Stimulated activated CD8-positive, alpha-beta memory T cell treated with anti-CD3 and anti-CD28 coated beads, Interleukin-2, amount 100 ng/mL, for 48 hours (primary cell): ENCODE results near the gene GGT6.
"Not testable (repeated sequence)": the region's sequence is repeated elsewhere in the genome, so short reads cannot be mapped to it uniquely, and the experiment has no call there.

Experiments used
- DNase-seq, 2 donors: peaks; one replicate each; pipeline ENCODE4 v3.0.0-alpha.2; 2020; ENCODE audit warnings: low read depth in 2 of 2

The GGT6 gene, protein sequence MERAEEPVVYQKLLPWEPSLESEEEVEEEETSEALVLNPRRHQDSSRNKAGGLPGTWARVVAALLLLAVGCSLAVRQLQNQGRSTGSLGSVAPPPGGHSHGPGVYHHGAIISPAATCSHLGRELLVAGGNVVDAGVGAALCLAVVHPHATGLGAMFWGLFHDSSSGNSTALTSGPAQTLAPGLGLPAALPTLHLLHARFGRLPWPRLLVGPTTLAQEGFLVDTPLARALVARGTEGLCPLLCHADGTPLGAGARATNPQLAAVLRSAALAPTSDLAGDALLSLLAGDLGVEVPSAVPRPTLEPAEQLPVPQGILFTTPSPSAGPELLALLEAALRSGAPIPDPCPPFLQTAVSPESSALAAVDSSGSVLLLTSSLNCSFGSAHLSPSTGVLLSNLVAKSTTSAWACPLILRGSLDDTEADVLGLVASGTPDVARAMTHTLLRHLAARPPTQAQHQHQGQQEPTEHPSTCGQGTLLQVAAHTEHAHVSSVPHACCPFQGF

GRCh38 chr17:4560421-4560820 lies at the start of gene GGT6:
Gene GGT6, minus strand, starts transcription at chr17:4560577. Its CDS starts 56 bp downstream, at chr17:4560521.
- DNase-seq = no peak

GRCh38 chr17:4610162-4610561 lies 49.8 kb upstream of the GGT6 start:
- no peak for DNase-seq

DNA sequence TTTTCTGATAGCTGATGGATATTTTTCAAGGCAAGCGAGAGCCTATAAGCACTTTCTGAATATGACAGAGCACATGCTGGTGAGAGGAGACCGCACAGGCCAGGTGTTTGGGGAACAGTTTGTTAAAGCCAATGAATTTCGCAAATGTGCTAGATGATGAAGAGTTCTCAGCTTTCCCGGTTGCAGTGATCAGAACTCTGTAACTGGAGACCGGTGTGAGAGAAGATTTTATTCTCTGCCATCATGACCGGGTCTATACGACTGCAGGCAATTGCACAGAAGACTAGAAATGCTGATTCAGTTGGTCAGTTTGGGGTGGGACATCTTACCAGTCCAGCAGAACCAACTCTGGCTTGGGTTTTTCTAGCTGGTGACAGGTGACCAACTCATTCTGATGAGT lies 49.4 kb upstream of the GGT6 start:
- DNase-seq = no peak

GRCh38 chr17:4607773-4608187 lies 47.4 kb upstream of the GGT6 start:
- no peak for DNase-seq

GRCh38 chr17:4607261-4607741 lies 46.9 kb upstream of the GGT6 start:
- DNase-seq = no peak

GRCh38 chr17:4605826-4606225 lies 45.4 kb upstream of the GGT6 start:
- DNase-seq = no peak

DNA sequence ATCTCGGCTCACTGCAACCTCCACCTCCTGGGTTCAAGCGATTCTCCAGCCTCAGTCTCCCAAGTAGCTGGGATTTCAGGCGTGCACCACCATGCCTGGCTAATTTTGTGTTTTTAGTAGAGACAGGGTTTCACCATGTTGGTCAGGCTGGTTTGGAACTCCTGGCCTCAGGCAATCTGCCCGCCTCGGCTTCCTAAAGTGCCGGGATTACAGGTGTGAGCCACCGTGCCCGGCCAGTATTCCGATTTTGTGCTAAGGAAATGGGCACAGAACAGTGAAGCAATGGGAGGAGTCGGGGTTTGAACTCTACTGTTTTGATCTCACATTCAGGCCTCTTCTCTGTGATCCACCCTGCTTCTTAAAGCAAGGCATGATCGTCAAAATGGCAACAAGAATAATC lies 44.4 kb upstream of the GGT6 start:
- not testable (repeated sequence) for DNase-seq

GRCh38 chr17:4604111-4604644 lies 43.8 kb upstream of the GGT6 start:
- DNase-seq = no peak

- no peak for DNase-seq
Measured at GRCh38 chr17:4602041-4602440, 41.7 kb upstream of the GGT6 start.

DNA sequence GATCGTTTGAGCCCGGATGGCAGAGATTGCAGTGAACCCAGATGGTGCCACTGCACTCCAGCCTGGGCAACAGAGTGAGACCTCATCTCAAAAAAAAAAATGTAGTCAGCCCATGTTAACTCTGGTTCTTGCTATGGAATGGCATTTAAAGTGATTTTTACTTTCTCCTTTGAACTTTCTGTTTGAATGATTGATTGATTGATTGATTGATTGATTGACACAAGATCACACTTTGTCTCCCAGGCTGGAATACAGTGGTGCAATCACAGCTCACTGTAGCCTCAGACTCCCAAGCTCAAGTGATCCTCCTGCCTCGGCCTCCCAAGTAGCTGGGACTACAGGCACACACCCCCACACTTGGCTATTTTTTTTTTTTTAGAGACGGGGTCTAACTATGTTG lies 40.9 kb upstream of the GGT6 start:
- DNase-seq = no peak

DNA sequence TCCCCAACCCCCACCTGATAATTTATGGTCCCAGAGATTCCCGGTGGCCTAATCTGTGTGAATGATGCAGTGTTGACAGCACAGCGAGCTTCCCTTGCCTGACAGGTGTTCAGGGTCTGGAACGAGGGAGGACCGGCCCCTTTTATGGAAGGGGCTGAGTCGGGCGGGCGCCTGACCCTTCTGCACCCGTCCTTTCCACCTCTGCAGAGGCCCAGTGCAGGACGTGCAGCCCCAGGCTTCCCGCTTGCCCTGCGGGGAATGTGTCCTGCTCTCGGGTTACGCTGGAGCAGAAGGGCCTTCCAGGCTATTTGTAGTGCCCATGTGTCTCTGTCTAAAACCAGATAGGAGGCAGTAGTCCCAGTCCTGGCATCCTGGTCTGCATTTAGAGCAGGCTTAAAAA lies 40.2 kb upstream of the GGT6 start:
- no peak for DNase-seq

DNA sequence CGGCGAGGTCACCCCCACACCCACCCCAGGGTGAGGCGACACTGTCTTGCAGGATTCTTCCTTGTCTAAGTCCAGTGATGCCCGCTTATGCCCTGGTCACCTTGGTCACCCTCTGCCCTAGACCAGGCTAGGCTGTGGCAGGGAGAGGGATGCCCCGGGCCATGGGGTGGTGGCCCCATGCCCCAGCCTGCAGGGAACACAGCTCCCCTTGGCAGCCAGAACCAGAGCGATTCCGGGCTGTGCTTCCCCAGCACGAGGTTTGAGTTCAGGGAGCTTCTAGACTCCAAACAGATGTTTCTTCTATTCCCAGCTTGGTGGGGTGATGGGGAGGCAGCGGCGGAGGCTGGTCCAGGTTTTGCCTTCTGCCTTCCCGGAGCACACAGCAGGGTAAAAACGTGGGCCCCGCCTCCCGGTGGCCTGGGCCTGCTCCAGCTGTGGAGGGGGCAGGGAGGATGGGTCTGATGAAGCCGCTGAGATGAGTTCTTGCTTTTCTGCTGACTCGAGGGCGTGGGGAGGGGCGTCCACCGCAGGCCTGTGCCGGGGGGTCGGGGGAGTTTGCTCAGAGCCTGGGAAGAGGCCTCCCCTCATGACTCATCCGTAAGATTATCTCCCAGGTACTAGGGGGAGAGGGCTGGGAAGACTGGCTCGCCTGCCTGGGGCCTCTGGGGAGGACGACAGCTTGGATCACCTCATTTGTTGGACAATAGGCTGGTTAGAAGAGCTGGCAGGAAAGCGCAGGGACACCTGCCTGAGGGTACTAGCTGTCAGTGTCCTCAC lies 39.3 kb upstream of the GGT6 start:
- no peak for DNase-seq

GRCh38 chr17:4598776-4599504 lies 38.6 kb upstream of the GGT6 start:
- no peak for DNase-seq

DNA sequence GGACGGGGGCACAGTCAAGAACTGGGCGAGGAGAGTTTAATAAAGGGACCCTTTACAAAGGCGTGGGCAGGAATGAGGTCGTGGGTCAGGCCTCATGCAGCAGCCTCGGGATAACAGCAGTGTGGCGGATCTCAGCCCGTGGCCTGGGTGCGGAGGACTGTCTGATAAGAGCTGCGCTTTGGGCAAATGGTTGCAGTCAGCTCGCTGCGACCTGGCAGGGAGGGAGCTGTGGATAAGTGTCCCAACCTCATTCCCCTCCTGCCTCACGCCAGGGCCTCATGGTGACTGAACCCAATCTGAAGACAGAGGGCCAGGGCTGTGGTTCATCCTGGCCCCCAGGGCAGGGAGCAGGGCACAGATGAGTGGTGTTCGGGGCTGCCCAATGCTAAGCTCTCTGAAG lies 37.6 kb upstream of the GGT6 start:
- DNase-seq = no peak

DNA sequence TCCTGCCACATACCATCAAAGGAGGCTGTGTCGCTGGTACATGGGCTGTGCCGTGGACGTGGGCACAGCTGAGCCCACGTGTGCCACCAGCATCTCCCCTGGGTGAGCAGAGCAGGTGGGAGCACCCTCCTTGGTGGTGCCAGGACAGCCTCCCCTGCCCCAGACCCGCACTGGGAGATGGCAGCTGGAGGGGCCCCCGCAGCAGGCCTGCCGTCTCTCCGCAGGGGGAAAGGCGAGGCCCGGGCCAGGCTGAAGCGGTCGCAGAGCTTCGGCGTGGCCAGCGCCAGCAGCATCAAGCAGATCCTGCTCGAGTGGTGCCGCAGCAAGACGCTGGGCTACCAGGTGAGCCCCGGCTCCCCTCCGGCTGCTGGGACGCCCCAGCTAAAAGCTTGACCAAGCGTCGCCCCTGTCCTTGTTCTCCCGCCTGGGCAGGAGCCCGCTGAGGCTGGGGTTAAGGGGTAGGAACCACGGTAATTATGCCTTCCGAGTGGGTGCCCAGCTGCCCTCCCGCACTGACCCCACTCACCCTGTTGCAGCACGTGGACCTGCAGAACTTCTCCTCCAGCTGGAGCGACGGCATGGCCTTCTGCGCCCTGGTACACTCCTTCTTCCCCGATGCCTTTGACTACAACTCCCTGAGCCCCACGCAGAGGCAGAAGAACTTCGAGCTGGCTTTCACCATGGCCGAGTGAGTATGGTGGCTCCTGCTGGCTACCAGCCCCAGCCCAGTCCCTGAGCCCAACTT lies 36.4 kb upstream of the GGT6 start:
- no peak for DNase-seq

GRCh38 chr17:4595685-4596342 lies 35.4 kb upstream of the GGT6 start:
- DNase-seq = not testable (repeated sequence)

GRCh38 chr17:4594931-4595684 lies 34.7 kb upstream of the GGT6 start:
- peak; percentile 31 to 32 for DNase-seq

- DNase-seq = no peak
Measured at GRCh38 chr17:4594406-4594805, 34.0 kb upstream of the GGT6 start.

GRCh38 chr17:4593021-4593421 lies 32.6 kb upstream of the GGT6 start:
- no peak for DNase-seq
